ENCODE results near the gene CAAP1.

CAAP1 gene

DNA sequence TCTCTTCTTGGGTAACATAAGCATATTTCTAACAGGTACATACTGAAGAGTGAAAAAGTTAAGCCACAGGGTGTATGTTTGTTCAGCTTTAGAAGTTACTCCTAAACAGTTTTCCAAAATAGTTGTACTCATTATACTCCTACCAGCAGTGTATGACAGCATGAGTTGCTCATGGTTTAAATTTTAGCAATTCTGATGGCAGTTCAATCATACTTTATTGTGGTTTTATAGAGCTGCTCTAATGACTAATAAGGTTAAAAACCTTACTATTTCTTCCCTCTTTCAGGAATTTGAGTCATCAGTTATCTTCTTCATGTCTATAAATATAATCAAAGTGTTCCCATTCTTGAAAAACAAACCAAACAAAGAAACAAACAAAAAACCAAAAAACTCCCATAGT, 81.5 kb downstream of the CAAP1 start:
- TF ChIP-seq, protein P1, sequence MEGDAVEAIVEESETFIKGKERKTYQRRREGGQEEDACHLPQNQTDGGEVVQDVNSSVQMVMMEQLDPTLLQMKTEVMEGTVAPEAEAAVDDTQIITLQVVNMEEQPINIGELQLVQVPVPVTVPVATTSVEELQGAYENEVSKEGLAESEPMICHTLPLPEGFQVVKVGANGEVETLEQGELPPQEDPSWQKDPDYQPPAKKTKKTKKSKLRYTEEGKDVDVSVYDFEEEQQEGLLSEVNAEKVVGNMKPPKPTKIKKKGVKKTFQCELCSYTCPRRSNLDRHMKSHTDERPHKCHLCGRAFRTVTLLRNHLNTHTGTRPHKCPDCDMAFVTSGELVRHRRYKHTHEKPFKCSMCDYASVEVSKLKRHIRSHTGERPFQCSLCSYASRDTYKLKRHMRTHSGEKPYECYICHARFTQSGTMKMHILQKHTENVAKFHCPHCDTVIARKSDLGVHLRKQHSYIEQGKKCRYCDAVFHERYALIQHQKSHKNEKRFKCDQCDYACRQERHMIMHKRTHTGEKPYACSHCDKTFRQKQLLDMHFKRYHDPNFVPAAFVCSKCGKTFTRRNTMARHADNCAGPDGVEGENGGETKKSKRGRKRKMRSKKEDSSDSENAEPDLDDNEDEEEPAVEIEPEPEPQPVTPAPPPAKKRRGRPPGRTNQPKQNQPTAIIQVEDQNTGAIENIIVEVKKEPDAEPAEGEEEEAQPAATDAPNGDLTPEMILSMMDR (IDR thresholded peaks at IDR 0.05; ENCODE audit: control insufficient read depth, insufficient read depth, low read depth, low read length, missing control alignments) = no peak
- DNase-seq (ENCODE audit: low read depth) = no peak

DNA sequence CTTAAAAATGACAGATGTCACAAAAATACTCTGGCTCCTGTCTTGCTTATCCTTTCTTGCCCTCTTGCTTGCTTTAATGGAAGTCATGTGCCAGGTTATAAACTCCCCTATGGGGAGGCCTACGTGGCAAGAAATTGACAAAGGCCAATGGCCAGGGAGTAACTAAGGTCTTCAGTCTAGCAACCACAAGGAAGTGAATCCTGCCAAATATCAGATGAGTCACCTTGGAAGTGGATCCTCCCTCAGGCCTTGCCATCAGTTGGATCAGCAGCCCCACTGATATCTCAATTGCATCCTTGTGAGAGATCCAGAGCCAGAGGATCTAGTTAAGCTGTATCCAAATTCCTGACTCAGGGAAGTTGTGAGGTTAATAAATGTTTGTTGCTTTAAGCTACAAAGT, 82.8 kb downstream of the CAAP1 start:
- TF ChIP-seq, protein P1 (IDR thresholded peaks at IDR 0.05; ENCODE audit: control insufficient read depth, insufficient read depth, low read depth, low read length, missing control alignments) = no peak
- peak; percentile 25 for DNase-seq (ENCODE audit: low read depth)
- H3K4me3 ChIP-seq (ENCODE audit: control insufficient read depth, low read depth, low read length) = no peak overlapping the region

More for the DNA sequence above, 81.5 kb downstream of the CAAP1 start:
- H3K4me3 ChIP-seq (ENCODE audit: control insufficient read depth, low read depth, low read length) = no peak overlapping the region

DNA sequence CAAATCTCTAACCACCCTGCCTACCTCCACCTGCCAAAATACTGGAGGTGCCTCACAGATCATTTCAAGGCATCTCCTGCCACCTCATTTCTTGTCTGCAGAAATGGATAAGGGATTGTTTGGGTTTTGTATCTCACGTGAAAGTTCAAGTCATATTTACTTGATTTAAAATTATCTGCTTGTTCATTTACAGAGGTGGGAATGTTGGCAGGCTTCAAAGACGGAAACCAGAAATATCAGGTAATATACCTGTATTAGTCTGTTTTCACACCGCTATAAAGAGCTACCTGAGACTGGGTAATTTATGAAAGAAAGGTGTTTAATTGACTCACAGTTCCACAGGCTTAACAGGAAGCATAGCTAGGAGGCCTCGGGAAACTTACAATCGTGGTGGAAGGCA, 85.4 kb downstream of the CAAP1 start:
- H3K4me3 ChIP-seq (ENCODE audit: control insufficient read depth, low read depth, low read length) = no peak overlapping the region
- no peak for DNase-seq (ENCODE audit: low read depth)
- TF ChIP-seq, protein P1 (IDR thresholded peaks at IDR 0.05; ENCODE audit: control insufficient read depth, insufficient read depth, low read depth, low read length, missing control alignments) = no peak

DNA sequence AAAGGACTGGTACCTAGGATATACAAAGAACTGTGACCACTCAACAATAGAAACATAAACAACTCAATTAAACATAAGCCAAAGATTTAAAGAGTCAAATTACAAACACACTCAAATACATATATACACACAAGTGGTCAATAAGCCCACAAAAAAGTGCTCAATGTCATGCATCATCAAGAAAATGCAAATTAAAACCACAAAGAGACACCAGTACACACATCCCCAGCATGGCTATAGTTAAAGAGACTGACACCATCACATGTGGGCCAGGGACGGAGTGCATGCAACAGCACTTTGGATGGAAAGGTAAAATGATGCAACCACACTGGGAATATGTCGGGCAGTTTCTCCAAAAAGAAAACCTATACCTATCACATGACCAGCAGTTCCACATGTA, 89.7 kb downstream of the CAAP1 start:
- no peak for DNase-seq (ENCODE audit: low read depth)

DNA sequence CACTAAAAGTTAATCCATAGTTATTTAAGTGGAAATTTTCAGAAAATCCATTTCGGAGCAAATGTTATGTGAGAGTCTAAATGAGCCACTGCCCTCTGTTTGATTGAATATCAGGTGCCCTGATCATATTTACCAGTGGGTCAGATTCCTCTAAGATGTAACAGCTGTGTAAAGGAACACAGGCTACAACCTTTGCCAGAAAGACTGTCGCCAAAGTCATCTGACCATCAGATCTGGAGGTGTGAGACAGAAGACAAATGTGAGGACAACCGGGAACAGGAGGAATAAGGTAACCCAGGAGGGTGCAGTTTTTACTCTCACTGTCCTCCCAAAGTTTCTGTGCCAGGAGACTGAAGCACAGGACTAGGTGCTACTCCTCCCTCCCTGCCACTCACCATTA, 90.8 kb downstream of the CAAP1 start:
- TF ChIP-seq, protein P1 (IDR thresholded peaks at IDR 0.05; ENCODE audit: control insufficient read depth, insufficient read depth, low read depth, low read length, missing control alignments) = no peak
- no peak for DNase-seq (ENCODE audit: low read depth)
- no peak overlapping the region for H3K4me3 ChIP-seq (ENCODE audit: control insufficient read depth, low read depth, low read length)

More for the DNA sequence above, 89.7 kb downstream of the CAAP1 start:
- no peak overlapping the region for H3K4me3 ChIP-seq (ENCODE audit: control insufficient read depth, low read depth, low read length)
- TF ChIP-seq, protein P1 (IDR thresholded peaks at IDR 0.05; ENCODE audit: control insufficient read depth, insufficient read depth, low read depth, low read length, missing control alignments) = no peak

DNA sequence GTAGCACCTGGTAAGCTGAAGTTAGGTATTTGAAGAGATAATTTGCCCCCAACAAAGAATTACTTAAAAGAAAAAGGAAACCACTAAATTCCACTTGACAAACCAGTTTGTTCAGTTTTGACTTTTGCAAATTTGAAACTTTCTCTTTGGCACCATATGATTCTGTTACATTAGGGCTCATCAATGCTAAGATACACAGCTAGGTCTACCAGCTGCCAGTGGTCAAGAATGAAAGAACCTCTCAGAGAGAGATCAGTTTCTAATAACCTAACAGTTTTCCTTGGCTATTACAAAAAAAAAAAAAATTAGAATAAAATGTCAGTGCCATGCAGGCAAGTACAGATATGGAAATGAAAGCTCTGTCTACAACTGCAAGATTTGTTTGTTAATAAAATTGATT, 92.3 kb downstream of the CAAP1 start:
- no peak overlapping the region for H3K4me3 ChIP-seq (ENCODE audit: control insufficient read depth, low read depth, low read length)
- DNase-seq (ENCODE audit: low read depth) = no peak
- TF ChIP-seq, protein P1 (IDR thresholded peaks at IDR 0.05; ENCODE audit: control insufficient read depth, insufficient read depth, low read depth, low read length, missing control alignments) = no peak

DNA sequence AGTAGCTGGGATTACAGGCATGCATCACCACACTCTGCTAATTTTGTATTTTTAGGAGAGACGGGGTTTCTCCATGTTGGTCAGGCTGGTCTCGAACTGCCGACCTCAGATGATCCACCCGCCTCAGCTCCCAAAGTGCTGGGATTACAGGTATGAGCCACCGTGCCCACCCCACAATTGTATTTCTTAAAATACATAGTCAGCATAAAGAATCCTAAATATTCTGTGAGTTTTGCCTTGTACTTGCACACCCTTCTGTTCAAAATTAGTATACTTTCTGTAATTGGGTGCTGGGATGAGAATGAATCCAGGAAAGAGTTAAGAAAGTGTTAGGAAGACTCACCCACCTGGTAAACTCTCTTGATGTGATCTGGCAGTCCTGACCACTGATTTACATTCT, 101.3 kb downstream of the CAAP1 start:
- H3K4me3 ChIP-seq (ENCODE audit: control insufficient read depth, low read depth, low read length) = no peak overlapping the region
- TF ChIP-seq, protein P1 (IDR thresholded peaks at IDR 0.05; ENCODE audit: control insufficient read depth, insufficient read depth, low read depth, low read length, missing control alignments) = no peak
- DNase-seq (ENCODE audit: low read depth) = no peak
